Smooth muscle cell of the brain vasculature (primary cell): ENCODE data around the gene HDAC8.

ENCODE experiments used
- DNase-seq: peaks from one replicate; pipeline ENCODE4 v3.0.0-alpha.2; 2012; ENCODE audit warnings: low read depth, low spot score

Gene HDAC8

DNA sequence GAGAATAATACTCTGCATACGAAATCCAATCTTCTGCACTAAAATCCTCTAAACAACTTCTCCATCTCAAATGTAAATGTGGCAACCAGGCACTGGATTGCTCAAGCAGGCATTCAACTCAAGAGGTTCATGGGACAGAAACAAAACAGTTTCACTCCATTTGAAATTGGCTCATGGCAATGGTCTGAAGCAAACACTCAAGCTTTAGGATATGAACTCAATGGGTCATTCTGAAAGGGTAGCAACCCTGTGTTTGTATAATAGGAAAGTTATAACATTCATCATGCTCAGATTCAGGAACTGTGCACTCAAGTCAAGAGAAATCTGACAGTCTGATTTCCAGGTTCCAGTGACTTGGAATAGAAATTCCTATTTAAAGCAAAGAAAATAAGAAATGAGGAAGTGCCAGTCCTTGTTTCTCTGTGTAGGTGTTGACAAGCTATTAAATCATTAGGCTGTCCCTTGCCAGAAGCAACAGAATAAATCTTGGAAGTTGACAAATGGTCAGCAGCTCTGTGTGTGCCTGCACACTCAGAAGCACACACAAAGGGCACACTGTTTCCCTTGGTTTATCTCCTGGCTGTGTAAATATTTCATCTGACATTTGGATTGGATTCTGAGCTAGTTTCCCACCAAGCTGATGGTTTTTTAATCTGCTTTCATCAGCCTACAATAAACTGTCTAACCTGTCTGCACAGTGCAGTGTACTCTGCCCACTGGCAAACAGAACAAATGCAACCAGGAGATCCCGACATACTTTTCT lies 191.0 kb downstream of the HDAC8 start:
- DNase-seq = no peak

- no peak for DNase-seq
Observed at GRCh38 chrX:72376124-72376523, 196.5 kb downstream of the HDAC8 start.

DNA sequence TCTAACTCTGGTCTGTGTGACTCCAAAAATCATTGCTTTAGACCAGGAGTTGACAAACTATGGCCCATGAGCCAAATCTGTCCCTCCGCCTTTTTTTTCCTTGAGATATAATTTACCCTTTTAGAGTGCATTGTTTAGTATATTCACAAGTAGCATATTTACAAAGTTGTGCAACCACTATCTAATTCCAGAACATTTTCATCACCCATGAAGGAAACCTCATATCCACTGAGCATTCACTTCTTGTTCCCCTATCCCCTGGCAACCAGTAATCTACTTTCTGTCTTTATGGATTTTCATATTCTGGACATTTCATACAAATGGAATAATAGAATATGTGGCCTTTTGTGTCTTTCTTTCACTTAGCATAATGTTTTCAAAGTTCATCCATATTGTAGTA lies 199.5 kb downstream of the HDAC8 start:
- DNase-seq = no peak

DNA sequence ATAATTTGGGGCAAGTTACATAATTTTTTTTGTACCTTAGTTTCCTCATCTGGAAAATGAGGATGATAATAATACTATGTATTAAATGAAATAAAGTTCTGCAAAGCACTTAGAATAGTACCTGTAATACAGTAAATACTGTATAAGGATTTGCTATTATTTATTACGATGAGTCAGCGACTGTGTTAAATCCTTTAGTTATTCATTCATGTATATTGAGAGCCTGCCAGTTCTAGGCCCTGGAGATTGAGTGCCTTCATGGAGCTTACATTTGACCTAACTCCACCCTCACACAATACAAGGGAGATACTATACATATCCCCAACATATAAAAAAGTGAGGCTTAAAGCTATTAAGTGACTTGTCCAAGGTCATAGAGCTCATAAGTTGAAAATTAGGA lies 199.9 kb downstream of the HDAC8 start:
- no peak for DNase-seq

GRCh38 chrX:72371405-72371804 lies 201.2 kb downstream of the HDAC8 start:
- DNase-seq = no peak

DNA sequence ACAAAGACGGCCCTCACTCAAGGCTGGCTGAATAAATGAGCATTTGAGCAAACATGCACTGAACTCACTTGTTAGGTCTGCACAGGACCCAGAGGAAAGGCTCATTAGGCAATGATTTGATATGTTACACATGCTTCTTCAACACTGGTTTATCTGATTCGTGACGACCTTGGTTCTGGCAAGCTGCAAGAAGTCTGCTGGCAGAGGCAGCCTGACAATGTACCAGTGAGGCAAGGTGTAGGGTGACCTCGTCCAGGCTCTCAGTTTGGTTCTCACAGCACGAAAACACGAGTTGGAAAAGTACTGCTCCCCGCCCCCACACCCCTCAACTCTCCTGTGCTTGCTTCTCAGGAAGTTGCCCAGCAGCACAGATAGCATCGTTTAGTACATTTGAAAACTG lies 203.8 kb downstream of the HDAC8 start:
- no peak for DNase-seq

- no peak for DNase-seq
Observed at GRCh38 chrX:72367516-72367915, 205.1 kb downstream of the HDAC8 start.

DNA sequence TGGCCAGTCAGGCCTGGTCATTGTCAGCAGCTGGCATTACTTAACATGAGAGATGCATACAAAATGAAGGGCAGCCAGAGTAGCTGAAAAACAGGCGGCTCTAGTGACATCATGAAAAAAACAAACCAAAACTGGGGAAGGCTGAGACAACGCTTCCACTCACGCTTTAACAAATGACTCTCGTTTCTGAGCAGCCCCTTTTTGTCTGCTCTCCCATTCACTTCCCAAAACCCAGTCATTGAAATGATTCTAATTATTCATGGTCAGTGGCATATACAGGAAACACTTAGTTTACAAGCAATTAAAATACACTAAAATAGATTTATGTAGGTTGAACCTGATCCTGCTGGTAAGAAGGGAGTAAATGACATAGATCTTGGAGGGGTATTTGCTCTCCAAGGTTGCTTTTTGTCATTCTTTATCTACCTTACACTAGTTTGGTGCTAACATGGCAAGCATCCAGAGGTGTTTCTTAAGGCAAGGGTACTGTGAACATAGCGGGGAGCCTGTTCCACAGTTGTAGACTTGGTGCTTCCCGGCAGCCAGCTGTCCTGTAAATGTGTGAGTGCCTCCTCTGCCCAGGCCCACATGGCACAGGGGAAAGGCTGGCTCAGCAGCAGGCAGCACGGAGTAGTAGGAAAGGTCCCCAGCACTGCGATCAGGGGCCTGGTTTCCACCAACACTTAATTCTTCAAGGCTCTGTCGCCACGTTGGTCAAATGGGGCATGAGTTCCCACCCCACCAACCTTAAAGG lies 205.8 kb downstream of the HDAC8 start:
- no peak for DNase-seq

GRCh38 chrX:72366178-72366577 lies 206.5 kb downstream of the HDAC8 start:
- no peak for DNase-seq

- no peak for DNase-seq
Observed at GRCh38 chrX:72365126-72365525, 207.5 kb downstream of the HDAC8 start.

DNA sequence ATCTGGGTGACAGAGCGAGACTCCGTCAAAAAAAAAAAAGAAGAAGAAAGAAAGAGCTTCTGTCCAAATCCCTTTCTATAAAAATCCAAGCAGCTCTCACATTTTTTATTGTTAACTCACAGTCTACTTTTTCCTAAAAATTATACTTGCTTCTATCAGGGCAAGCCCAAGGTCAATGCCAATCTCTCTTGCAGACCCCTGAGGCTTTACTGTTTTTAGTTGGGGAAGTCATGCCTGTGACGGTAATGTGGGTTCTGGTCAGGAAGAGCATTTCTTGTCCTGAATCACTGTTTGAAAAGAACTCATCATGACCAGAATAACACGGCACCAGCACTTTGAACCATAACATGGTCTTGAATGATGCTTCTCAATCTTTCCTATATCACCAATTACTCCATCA lies 212.3 kb downstream of the HDAC8 start:
- no peak for DNase-seq

GRCh38 chrX:72358313-72358712 lies 214.3 kb downstream of the HDAC8 start:
- no peak for DNase-seq

DNA sequence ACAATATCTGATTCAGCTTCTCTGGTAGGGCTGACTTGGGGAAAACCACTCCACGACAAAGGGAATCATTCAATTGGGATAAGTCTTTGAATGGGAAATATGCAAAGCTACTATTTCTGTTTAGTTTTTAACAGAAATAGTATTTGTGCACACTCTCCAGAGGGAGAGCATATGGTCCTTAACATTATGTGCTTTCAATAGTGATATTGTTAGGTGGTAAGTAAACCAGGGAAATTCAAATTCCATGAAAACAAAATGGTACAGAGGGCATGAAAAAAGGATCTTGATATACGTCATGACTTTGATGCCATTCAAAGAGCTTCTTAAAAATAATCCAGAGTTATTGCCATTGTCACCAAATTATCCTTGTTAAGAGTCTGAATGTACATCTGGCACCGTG lies 219.9 kb downstream of the HDAC8 start:
- DNase-seq = no peak

DNA sequence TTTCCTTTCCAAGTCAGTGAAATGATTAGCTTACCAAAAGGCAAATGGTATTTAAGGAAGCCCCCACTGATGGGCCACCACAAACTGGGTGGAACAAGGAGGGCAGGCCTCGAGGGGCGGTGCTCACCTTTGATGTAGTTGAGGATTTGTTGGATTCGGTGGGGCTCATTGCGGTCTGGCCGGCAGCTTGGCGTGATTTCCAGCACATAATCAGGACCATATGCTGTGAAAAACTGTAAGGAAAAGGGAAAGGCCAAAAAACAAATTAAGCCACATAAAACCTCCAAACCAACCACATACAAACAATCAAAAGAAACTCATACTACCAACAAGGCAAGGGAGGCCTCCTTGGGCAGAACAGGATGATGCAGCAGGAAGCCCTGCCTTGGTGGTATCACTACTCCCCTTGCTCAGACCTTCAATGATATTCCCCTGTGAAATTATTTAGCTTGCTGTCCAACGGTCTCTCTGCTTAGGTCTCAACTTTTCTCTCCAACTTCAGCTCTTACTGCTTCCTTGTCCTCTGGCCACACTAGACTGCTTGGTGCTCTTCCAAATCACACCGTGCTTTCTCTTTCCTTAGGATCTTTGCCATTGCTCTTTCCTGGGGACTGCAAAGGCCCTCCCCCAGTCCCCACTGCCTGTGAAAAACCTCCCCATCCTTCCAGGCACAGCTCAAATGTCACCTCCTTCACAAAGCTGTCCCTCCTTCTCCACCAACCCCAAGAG lies 220.9 kb downstream of the HDAC8 start:
- DNase-seq = no peak

GRCh38 chrX:72349190-72349589 lies 223.5 kb downstream of the HDAC8 start:
- no peak for DNase-seq

- DNase-seq = no peak
Observed at GRCh38 chrX:72348247-72348979, 224.2 kb downstream of the HDAC8 start.

DNA sequence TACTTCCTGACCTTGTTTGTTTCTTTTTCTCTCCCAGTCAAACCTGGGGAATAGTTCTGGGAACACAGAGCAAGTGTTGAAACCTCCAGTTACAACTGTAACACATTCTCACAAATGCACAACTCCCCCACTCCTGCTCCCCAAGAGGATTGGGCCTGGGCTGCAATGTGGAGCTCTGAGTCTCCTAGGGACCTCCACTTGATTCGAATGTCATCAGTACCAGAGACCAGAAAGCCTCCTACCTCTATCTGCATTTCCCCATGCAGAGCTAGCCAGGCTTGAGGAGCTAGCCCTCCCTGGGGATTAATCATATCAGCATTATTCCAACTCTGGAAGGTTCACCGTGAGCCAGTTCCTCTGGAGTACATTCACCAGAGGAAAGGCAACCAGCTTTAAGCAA lies 225.3 kb downstream of the HDAC8 start:
- no peak for DNase-seq

- no peak for DNase-seq
Observed at GRCh38 chrX:72346302-72346949, 226.2 kb downstream of the HDAC8 start.

- DNase-seq = no peak
Observed at GRCh38 chrX:72340626-72341025, 232.0 kb downstream of the HDAC8 start.

- DNase-seq = no peak
Observed at GRCh38 chrX:72340041-72340440, 232.6 kb downstream of the HDAC8 start.

GRCh38 chrX:72330131-72330530 lies 242.5 kb downstream of the HDAC8 start:
- DNase-seq = no peak
